AML-193 (cell line): ENCODE results near the gene RAB40B.
A peak's percentile ranks its signal among the peaks of the same experiment; 100 is the strongest.

Experiments
- DNase-seq, 2 experiments: peaks; one replicate each; lab custom pipeline; 2025; lab: John Stamatoyannopoulos, UW

The RAB40B gene

GRCh38 chr17:82716203-82717010, 17.9 kb upstream of the RAB40B start, which contains the start of gene FN3KRP:
Gene FN3KRP (plus strand): TSS chr17:82716706. CDS start chr17:82716756, 50 bp downstream.
- peak; percentile 94 to 95 for DNase-seq

- DNase-seq = no peak
These were observed 14.7 kb upstream of the RAB40B start for GRCh38 chr17:82713071-82713723.

- no peak for DNase-seq
These were observed 12.2 kb upstream of the RAB40B start for GRCh38 chr17:82710499-82711232.

GRCh38 chr17:82709676-82710498, 11.4 kb upstream of the RAB40B start:
- DNase-seq = no peak

- DNase-seq = no peak
These were observed 10.7 kb upstream of the RAB40B start for GRCh38 chr17:82709024-82709675.

- no peak for DNase-seq
These were observed 7.3 kb upstream of the RAB40B start for GRCh38 chr17:82705756-82706155.

- no peak for DNase-seq
These were observed 6.4 kb upstream of the RAB40B start for GRCh38 chr17:82704886-82705285.

GRCh38 chr17:82703935-82704865, 5.7 kb upstream of the RAB40B start:
- DNase-seq = no peak

GRCh38 chr17:82703036-82703745, 4.7 kb upstream of the RAB40B start:
- DNase-seq = no peak

- DNase-seq = no peak
These were observed 3.9 kb upstream of the RAB40B start for GRCh38 chr17:82702231-82702927.

- no peak for DNase-seq
These were observed 1.1 kb upstream of the RAB40B start for GRCh38 chr17:82699551-82699950.

- DNase-seq = no peak
These were observed 510 bp upstream of the RAB40B start for GRCh38 chr17:82698974-82699442.

- DNase-seq = no peak
These were observed 762 bp downstream of the RAB40B start for GRCh38 chr17:82697808-82698064.

- DNase-seq = no peak
These were observed 1.3 kb downstream of the RAB40B start for GRCh38 chr17:82696916-82697807.

- no peak for DNase-seq
These were observed 2.2 kb downstream of the RAB40B start for GRCh38 chr17:82696259-82696658.

- DNase-seq = no peak
These were observed 3.9 kb downstream of the RAB40B start for GRCh38 chr17:82694647-82695046.

- DNase-seq = no peak
These were observed 5.2 kb downstream of the RAB40B start for GRCh38 chr17:82693168-82693867.
